HFF-Myc (cell line): ENCODE measurements around the gene APBB1.
A peak's percentile ranks its signal among the peaks of the same experiment; 100 is the strongest.

Experiments
- DNase-seq: peaks from one replicate; pipeline ENCODE4 v3.0.0-alpha.2; 2011; ENCODE audit warnings: low read depth; ENCODE audit errors: extremely low read depth
- H3K4me3 ChIP-seq: replicated peaks from 2 replicates; pipeline ENCODE4 v1.5.1; 2011; ENCODE audit warnings: low read depth, mild to moderate bottlenecking, control low read depth, low read length
- TF ChIP-seq, protein P1 (sequence below): IDR thresholded peaks from 2 replicates; pipeline ENCODE4 v1.5.1; 2012; ENCODE audit warnings: mild to moderate bottlenecking, low read depth, low read length, control low read depth; ENCODE audit errors: missing control alignments

APBB1 gene

DNA sequence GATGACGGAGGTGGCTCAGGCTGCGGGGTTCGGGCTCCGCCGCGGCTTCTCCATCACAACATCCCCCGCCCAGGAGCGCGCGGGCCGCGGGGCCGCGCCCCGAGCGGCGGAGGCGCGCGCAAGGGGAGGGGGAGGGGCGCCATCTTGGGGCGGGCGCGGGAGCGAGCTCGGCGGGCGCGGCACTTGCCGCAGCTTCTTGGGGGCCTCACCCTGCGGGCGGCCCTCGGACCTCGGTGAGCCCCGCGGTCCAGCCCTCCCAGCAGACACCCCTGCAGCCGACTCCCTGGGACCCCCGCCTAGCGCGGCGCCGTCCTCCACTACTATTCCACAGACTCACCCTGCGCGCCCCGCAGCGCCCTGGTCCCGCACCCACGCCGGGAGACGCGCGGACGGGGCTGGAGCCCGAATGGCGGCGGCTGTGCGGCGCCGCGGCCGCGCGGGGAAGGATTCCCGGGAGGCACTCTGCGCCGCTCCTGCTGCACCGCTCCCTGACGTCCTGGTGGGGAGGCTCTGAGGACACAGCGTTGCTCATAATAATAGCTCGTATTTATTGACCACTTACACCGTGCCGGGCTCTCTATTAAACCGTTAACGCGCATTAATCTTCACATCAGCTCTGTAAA, at the start of gene APBB1:
APBB1 (minus strand) TSS at position 86 of the 623 bp plus-strand sequence. CDS start 7,747 bp downstream, outside the sequence.
- TF ChIP-seq, protein P1, sequence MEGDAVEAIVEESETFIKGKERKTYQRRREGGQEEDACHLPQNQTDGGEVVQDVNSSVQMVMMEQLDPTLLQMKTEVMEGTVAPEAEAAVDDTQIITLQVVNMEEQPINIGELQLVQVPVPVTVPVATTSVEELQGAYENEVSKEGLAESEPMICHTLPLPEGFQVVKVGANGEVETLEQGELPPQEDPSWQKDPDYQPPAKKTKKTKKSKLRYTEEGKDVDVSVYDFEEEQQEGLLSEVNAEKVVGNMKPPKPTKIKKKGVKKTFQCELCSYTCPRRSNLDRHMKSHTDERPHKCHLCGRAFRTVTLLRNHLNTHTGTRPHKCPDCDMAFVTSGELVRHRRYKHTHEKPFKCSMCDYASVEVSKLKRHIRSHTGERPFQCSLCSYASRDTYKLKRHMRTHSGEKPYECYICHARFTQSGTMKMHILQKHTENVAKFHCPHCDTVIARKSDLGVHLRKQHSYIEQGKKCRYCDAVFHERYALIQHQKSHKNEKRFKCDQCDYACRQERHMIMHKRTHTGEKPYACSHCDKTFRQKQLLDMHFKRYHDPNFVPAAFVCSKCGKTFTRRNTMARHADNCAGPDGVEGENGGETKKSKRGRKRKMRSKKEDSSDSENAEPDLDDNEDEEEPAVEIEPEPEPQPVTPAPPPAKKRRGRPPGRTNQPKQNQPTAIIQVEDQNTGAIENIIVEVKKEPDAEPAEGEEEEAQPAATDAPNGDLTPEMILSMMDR: no peak
- no peak for DNase-seq
- H3K4me3 ChIP-seq: peak within 1 kb of the TSS; percentile 66

DNA sequence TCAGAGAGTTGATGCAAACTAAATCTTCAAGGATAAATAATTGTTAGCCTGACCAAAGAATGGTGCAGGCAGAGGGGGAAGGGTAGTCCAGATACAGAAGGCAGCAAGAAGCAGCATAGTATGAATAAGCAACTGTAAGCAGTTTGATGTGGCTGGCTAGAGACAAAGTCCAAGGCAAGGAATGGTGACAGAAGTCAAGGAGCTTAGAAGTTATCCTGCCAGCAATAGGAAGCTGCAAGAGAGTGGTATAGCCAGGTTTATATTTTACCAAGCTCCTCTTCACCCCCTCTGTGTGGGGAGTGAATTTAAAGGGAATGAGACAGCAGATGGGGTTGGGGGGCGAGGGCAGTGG, 40.2 kb upstream of the APBB1 start:
- TF ChIP-seq, protein P1: no peak
- H3K4me3 ChIP-seq: no peak overlapping the region
- DNase-seq: no peak

DNA sequence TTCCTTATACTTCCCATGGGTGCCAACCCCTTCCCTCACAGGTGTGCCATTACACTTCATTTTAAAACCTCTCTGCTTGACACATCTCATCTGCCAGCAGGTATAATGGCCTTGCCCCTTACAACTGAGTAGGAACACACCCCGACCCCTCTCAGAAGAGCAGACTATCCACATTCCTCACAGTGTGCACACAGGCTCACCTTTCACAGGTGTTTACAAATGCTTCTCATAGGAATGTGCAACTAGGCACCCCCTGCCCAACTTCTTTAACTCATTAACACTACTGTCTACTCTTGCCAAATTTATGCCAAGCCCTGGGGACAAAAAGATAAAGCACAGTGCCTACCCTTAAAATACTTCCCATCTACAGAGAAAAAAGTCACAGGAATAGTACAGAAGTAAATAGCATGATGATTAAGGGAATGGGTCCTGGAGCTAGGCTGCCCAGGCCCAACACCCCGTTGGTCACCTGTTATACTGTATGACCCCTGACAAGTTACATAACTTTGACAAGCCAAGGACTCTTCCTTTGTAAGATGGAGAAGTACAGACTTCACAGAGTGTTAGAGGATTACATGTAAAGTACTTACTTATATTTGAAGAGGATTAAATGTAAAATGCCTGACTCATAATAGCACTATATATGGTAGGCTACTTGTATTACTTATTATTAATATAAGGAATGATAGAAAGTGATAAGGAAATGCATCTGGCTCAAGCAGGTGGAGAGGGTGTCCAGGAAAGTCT, 39.6 kb upstream of the APBB1 start:
- DNase-seq: no peak
- TF ChIP-seq, protein P1: no peak
- H3K4me3 ChIP-seq: no peak overlapping the region

DNA sequence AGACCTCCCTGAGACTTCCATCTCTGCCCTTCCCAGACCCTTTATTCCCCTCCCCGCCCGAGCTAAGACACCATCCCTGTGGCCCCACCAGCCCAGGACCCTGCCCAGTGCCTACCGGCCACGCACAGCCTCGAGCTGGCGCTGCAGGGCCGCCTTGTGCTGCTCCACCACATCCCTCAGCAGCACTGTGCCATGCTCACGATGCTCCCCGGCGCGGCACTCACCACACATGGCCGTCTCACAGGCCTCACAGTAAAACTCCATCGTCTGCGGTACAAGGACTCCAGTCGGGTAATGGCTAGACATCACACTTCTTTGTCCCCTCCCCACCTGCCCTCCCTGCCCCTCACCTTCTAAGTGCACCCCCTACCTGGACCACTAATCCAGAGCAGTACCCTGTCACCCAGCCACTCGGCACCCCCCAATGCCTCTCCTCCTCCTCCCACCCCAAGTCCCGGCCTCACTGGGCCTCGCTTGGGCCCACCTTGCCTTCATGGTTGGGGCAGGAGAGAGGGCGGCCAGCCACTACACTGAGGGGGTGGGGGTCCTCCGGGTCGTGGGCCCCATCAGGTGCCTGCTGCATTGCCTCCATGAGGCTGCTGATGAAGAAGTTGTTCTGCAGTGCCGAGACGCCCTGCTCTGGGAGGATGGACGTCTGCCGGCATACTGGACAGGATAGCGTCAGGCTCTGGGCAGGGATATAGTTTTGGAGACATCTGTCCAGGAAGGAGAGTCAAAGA, 38.9 kb upstream of the APBB1 start:
- TF ChIP-seq, protein P1: no peak
- DNase-seq: no peak
- H3K4me3 ChIP-seq: no peak overlapping the region

- H3K4me3 ChIP-seq: no peak overlapping the region
- TF ChIP-seq, protein P1: no peak
- no peak for DNase-seq
Observed at GRCh38 chr11:6456361-6457073, 37.6 kb upstream of the APBB1 start.

GRCh38 chr11:6455070-6455469, 36.2 kb upstream of the APBB1 start:
- H3K4me3 ChIP-seq: no peak overlapping the region
- DNase-seq: no peak
- TF ChIP-seq, protein P1: no peak
